Neural cell (in vitro differentiated cells): ENCODE data around the gene CLDN20. TPM values are rescaled to one million over a fixed set of nuclear protein-coding genes. Genes with fewer than 3 reads are reported as not detected.
A peak's percentile ranks its signal among the peaks of the same experiment; 100 is the strongest.

ENCODE experiments used
- H2AFZ ChIP-seq: fragments of 200-600, 300-800 bp; sonication (generic), shearing (Covaris generic); 2 replicates; pipeline ENCODE4 v1.6.0; 2014; ENCODE audit warnings: low read depth, mild to moderate bottlenecking, antibody characterized with exemption, low read length, moderate library complexity
- H3F3A ChIP-seq: fragments of 200-600 bp; shearing (Covaris generic); 2 replicates; pipeline ENCODE4 v1.6.1; 2016; ENCODE audit warnings: mild to moderate bottlenecking, moderate library complexity, mixed read lengths, antibody characterized with exemption, low read length; ENCODE audit not compliant: insufficient read depth, poor library complexity, severe bottlenecking
- H3K27ac ChIP-seq: fragments of 200-600, 300-800 bp; sonication (generic), shearing (Covaris generic); 2 replicates; pipeline ENCODE4 v1.5.1; 2014; ENCODE audit warnings: mild to moderate bottlenecking, low read length, moderate library complexity
- H3K27me3 ChIP-seq: fragments of 300-800, 200-600 bp; sonication (generic), shearing (Covaris generic); 2 replicates; pipeline ENCODE4 v1.6.0; 2014; ENCODE audit warnings: mild to moderate bottlenecking, low read depth, low read length, moderate library complexity; ENCODE audit not compliant: insufficient read depth
- H3K36me3 ChIP-seq: fragments of 300-800, 200-600 bp; sonication (generic), shearing (Covaris generic); 2 replicates; pipeline ENCODE4 v1.5.1; 2014; ENCODE audit warnings: mild to moderate bottlenecking, antibody characterized with exemption, low read length, moderate library complexity; ENCODE audit not compliant: insufficient read depth
- H3K4me2 ChIP-seq: fragments of 300-800, 200-600 bp; sonication (generic), shearing (Covaris generic); 2 replicates; pipeline ENCODE4 v1.6.0; 2014; ENCODE audit warnings: mild to moderate bottlenecking, low read length
- H3K4me3 ChIP-seq: fragments of 300-800, 200-600 bp; sonication (generic), shearing (Covaris generic); 2 replicates; pipeline ENCODE4 v1.5.1; 2014; ENCODE audit warnings: mild to moderate bottlenecking, low read length, moderate library complexity
- H3K79me2 ChIP-seq: fragments of 200-600 bp; shearing (Covaris generic); replicated peaks from 2 replicates; pipeline ENCODE4 v1.6.0; 2014; ENCODE audit warnings: mild to moderate bottlenecking, low read length, moderate library complexity; ENCODE audit not compliant: insufficient read depth
- H3K9ac ChIP-seq: fragments of 300-800, 200-600 bp; sonication (generic), shearing (Covaris generic); 2 replicates; pipeline ENCODE4 v1.6.1; 2016; ENCODE audit warnings: mild to moderate bottlenecking, low read length, mixed read lengths
- H3K9me2 ChIP-seq: fragments of 200-600 bp; shearing (Covaris generic); 2 replicates; pipeline ENCODE4 v1.6.1; 2016; ENCODE audit warnings: mild to moderate bottlenecking, low read length, mixed read lengths; ENCODE audit not compliant: insufficient read depth
- H3K9me3 ChIP-seq: fragments of 200-600, 300-800 bp; sonication (generic), shearing (Covaris generic); 2 replicates; pipeline ENCODE4 v1.6.1; 2016; ENCODE audit warnings: mild to moderate bottlenecking, mixed run types, low read length, moderate library complexity, mixed read lengths
- H4K20me1 ChIP-seq: fragments of 200-600 bp; shearing (Covaris generic); 2 replicates; pipeline ENCODE4 v1.6.1; 2016; ENCODE audit warnings: mild to moderate bottlenecking, mixed run types; ENCODE audit not compliant: insufficient read depth
- EP300 ChIP-seq: fragments of 450-650 bp; conservative IDR thresholded peaks from 2 replicates; pipeline ENCODE4 v1.6.1; 2014; ENCODE audit warnings: antibody characterized with exemption, mild to moderate bottlenecking, moderate library complexity; ENCODE audit not compliant: poor library complexity, severe bottlenecking
- EZH2 ChIP-seq: fragments of 200-600, 300-800 bp; shearing (Covaris generic), sonication (generic); IDR thresholded peaks from 2 replicates; pipeline ENCODE4 v1.6.1; 2014; ENCODE audit warnings: antibody characterized with exemption, low read length, borderline replicate concordance, mild to moderate bottlenecking; ENCODE audit not compliant: insufficient read depth, poor library complexity, severe bottlenecking
- MXI1 ChIP-seq: fragments of 450-650 bp; conservative IDR thresholded peaks from 2 replicates; pipeline ENCODE4 v1.6.1; 2014; ENCODE audit warnings: antibody characterized with exemption, mild to moderate bottlenecking; ENCODE audit not compliant: poor library complexity, severe bottlenecking
- POLR2AphosphoS5 ChIP-seq: IDR thresholded peaks from 2 replicates; pipeline ENCODE4 v1.6.1; 2012
- RAD21 ChIP-seq: fragments of 450-650 bp; conservative IDR thresholded peaks from 2 replicates; pipeline ENCODE4 v1.6.1; 2014; ENCODE audit warnings: antibody characterized with exemption, mild to moderate bottlenecking, moderate library complexity
- SMC3 ChIP-seq: fragments of 450-650 bp; conservative IDR thresholded peaks from 2 replicates; pipeline ENCODE4 v1.6.1; 2014; ENCODE audit warnings: antibody characterized with exemption, mild to moderate bottlenecking, moderate library complexity; ENCODE audit not compliant: poor library complexity
- TAF1 ChIP-seq: IDR thresholded peaks from 2 replicates; pipeline ENCODE4 v1.6.1; 2012; ENCODE audit warnings: low read depth
- polyA plus RNA-seq: library from polyadenylated mRNA; depleted of rRNA; stranded (reverse); fragments of >200 nt; gene quantifications from 2 replicates; pipeline ENCODE4 v1.2.3, GENCODE V29; 2014
- TF ChIP-seq, protein P1 (sequence below): fragments of 450-650 bp; IDR thresholded peaks from 2 replicates; pipeline ENCODE4 v1.5.1; 2014; ENCODE audit warnings: antibody characterized with exemption, mild to moderate bottlenecking, moderate library complexity; ENCODE audit not compliant: poor library complexity, severe bottlenecking
- TF ChIP-seq, protein P2 (sequence below): IDR thresholded peaks from 2 replicates; pipeline ENCODE4 v1.6.1; 2012; ENCODE audit warnings: borderline replicate concordance

Gene CLDN20
- polyA plus RNA-seq, 1 donor from 2014 or later: not detected

DNA sequence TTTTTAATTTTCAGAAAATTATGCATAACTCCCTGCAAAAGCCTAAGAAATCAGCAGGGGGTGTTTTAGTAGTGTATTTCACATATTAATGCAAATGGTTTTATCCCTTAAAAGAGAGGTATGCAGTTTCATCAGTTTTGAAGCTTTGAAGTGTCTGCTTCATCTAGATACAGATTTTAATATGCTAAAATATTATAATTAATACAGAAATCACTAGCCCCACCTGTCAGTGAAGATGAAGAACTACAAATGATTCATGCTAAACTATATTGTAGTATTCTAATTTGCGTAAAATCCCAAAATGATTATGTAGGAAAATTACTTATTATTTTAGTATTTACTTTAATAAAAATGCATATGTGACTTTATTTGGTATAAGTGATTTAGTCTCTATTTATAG is 53.4 kb downstream of the CLDN20 start:
- Histone ChIP-seq H3K9me3 (no peaks in the 10 kb centered on the region), H3K9me2 (no peaks in the 10 kb centered on the region), H3K4me2 (no peak overlapping the region), H2AFZ (no peak overlapping the region), H3F3A (no peaks in the 10 kb centered on the region), H3K27ac (no peak overlapping the region), H3K27me3 (no peaks in the 10 kb centered on the region), H3K36me3 (no peaks in the 10 kb centered on the region), H4K20me1 (no peaks in the 10 kb centered on the region), H3K9ac (no peak overlapping the region), H3K4me3 (no peak overlapping the region), H3K79me2 (peaks cover 7% of the 10 kb centered on the region)
- no peak for TF ChIP-seq MXI1
- TF ChIP-seq, protein P1, sequence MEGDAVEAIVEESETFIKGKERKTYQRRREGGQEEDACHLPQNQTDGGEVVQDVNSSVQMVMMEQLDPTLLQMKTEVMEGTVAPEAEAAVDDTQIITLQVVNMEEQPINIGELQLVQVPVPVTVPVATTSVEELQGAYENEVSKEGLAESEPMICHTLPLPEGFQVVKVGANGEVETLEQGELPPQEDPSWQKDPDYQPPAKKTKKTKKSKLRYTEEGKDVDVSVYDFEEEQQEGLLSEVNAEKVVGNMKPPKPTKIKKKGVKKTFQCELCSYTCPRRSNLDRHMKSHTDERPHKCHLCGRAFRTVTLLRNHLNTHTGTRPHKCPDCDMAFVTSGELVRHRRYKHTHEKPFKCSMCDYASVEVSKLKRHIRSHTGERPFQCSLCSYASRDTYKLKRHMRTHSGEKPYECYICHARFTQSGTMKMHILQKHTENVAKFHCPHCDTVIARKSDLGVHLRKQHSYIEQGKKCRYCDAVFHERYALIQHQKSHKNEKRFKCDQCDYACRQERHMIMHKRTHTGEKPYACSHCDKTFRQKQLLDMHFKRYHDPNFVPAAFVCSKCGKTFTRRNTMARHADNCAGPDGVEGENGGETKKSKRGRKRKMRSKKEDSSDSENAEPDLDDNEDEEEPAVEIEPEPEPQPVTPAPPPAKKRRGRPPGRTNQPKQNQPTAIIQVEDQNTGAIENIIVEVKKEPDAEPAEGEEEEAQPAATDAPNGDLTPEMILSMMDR: peak; percentile 45

DNA sequence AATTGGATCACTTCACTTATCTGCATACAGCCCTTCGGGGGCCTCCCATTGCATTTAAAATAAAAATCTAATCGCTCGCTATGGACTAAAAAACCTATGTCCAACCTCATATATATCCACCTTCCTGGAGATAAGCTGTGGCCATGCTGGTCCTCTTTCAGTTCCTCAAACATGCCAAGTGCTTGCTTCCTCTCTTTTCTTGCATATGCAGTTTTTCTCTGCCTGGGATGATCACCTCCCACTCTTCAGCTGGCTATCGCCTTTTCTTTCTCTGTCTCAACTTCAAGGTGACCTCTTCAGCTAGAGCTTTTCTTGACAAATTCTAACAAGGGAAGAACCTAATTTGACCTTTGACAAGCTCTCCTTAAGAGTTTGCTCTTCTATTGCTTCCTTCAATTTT is 56.1 kb downstream of the CLDN20 start:
- no peak overlapping the region for H3K27ac ChIP-seq
- H3K27me3 ChIP-seq: no peaks in the 10 kb centered on the region
- H2AFZ ChIP-seq: no peak overlapping the region
- H3K9me3 ChIP-seq: no peaks in the 10 kb centered on the region
- no peaks in the 10 kb centered on the region for H3F3A ChIP-seq
- no peaks in the 10 kb centered on the region for H3K79me2 ChIP-seq
- no peaks in the 10 kb centered on the region for H4K20me1 ChIP-seq
- TF ChIP-seq EP300 (no peak), POLR2AphosphoS5 (no peak), RAD21 (no peak), EZH2 (no peak), MXI1 (no peak), TAF1 (no peak), SMC3 (no peak)
- TF ChIP-seq, protein P2, sequence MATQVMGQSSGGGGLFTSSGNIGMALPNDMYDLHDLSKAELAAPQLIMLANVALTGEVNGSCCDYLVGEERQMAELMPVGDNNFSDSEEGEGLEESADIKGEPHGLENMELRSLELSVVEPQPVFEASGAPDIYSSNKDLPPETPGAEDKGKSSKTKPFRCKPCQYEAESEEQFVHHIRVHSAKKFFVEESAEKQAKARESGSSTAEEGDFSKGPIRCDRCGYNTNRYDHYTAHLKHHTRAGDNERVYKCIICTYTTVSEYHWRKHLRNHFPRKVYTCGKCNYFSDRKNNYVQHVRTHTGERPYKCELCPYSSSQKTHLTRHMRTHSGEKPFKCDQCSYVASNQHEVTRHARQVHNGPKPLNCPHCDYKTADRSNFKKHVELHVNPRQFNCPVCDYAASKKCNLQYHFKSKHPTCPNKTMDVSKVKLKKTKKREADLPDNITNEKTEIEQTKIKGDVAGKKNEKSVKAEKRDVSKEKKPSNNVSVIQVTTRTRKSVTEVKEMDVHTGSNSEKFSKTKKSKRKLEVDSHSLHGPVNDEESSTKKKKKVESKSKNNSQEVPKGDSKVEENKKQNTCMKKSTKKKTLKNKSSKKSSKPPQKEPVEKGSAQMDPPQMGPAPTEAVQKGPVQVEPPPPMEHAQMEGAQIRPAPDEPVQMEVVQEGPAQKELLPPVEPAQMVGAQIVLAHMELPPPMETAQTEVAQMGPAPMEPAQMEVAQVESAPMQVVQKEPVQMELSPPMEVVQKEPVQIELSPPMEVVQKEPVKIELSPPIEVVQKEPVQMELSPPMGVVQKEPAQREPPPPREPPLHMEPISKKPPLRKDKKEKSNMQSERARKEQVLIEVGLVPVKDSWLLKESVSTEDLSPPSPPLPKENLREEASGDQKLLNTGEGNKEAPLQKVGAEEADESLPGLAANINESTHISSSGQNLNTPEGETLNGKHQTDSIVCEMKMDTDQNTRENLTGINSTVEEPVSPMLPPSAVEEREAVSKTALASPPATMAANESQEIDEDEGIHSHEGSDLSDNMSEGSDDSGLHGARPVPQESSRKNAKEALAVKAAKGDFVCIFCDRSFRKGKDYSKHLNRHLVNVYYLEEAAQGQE: no peak
- TF ChIP-seq, protein P1: no peak
- H3K4me3 ChIP-seq: no peak overlapping the region
- H3K9me2 ChIP-seq: no peaks in the 10 kb centered on the region
- no peaks in the 10 kb centered on the region for H3K36me3 ChIP-seq
- no peak overlapping the region for H3K4me2 ChIP-seq
- no peak overlapping the region for H3K9ac ChIP-seq
